ENCODE results near the gene GRAMD2A.

- TF ChIP-seq EZH2 (IDR thresholded peaks at IDR 0.05; ENCODE audit: insufficient read depth, poor library complexity, severe bottlenecking) (no peak), EZH2phosphoT487 (IDR thresholded peaks at IDR 0.05; ENCODE audit: insufficient read depth, low read depth) (no peak)
Measured at GRCh38 chr15:72175186-72176044, 22.2 kb downstream of the GRAMD2A start.

Data from GM23248 (cell line).